MM.1S (cell line): ENCODE measurements around the gene BCAS3.

Experiments
- CTCF ChIP-seq: fragments of 300-600 bp; sonication (generic); IDR thresholded peaks from 2 replicates; pipeline ENCODE4 v1.5.1; 2016; ENCODE audit warnings: antibody characterized with exemption, low read length, mixed read lengths
- EZH2phosphoT487 ChIP-seq: fragments of 300-600 bp; sonication (generic); IDR thresholded peaks from 2 replicates; pipeline ENCODE4 v1.6.1; 2018; ENCODE audit warnings: antibody characterized with exemption, low read length

GRCh38 chr17:61155590-61156237, 478.1 kb downstream of the BCAS3 start:
- TF ChIP-seq CTCF (no peak), EZH2phosphoT487 (no peak)
